ENCODE measurements around the gene ZC3HAV1L. TPM values are rescaled to one million over a fixed set of nuclear protein-coding genes. Genes with fewer than 3 reads are reported as not detected.
A peak's percentile ranks its signal among the peaks of the same experiment; 100 is the strongest.
"Not testable (repeated sequence)": the region's sequence is repeated elsewhere in the genome, so short reads cannot be mapped to it uniquely, and the experiment has no call there.

Gene ZC3HAV1L
- total RNA-seq, 6 experiments from 2014 or later = 0.93 to 3.7 (median 1.8) TPM

GRCh38 chr7:139079861-139080260 is 44.0 kb upstream of the ZC3HAV1L start:
- no peak overlapping the region for H3K27ac ChIP-seq
- WGBS (ENCODE audit: insufficient coverage, low coverage, low lambda C conversion rate, missing lambda C conversion rate) = 95% methylated on average over 9 of the region's 15 CpGs
- no peak overlapping the region for H3K4me3 ChIP-seq
- H3K36me3 ChIP-seq = peaks cover 0 to 51% (median 18%) of the 10 kb centered on the region in 4 donors
- intact Hi-C loops (cut with DNase I) = loop anchor here in 1 of 2 donors (10.0 kb wide), 1 partner anchor 65 kb away; no protein-coding TSS in a partner anchor
- peaks cover 0 to 47% (median 19%) of the 10 kb centered on the region in 4 donors for H3K4me1 ChIP-seq
- DNase-seq (no peak), ATAC-seq (no peak)
- TF ChIP-seq, protein P1, sequence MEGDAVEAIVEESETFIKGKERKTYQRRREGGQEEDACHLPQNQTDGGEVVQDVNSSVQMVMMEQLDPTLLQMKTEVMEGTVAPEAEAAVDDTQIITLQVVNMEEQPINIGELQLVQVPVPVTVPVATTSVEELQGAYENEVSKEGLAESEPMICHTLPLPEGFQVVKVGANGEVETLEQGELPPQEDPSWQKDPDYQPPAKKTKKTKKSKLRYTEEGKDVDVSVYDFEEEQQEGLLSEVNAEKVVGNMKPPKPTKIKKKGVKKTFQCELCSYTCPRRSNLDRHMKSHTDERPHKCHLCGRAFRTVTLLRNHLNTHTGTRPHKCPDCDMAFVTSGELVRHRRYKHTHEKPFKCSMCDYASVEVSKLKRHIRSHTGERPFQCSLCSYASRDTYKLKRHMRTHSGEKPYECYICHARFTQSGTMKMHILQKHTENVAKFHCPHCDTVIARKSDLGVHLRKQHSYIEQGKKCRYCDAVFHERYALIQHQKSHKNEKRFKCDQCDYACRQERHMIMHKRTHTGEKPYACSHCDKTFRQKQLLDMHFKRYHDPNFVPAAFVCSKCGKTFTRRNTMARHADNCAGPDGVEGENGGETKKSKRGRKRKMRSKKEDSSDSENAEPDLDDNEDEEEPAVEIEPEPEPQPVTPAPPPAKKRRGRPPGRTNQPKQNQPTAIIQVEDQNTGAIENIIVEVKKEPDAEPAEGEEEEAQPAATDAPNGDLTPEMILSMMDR (IDR thresholded peaks at IDR 0.05) = no peak
- no peak for TF ChIP-seq POLR2A (IDR thresholded peaks at IDR 0.05)
- H3K9me3 ChIP-seq = no peaks in the 10 kb centered on the region
- H3K27me3 ChIP-seq = no peaks in the 10 kb centered on the region

DNA sequence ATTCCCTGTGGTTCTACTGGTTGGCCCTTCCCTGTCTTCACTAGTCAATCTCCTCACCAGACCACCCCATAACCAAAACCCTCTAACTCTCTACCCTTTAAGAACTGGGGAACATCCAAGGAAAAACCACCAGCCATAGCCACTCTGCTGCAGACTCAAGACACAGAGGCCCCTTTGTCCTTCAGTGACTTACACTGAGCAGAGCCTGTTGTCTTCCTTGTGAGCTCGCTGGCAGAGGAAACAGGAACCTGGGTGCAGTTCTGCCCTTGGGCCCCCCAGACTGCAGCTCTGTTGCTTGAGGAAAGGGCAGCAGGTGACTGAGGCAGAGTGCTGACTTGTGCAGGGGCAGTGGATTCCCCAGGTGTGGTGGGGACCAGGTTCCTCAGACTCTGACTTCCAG is 43.1 kb upstream of the ZC3HAV1L start:
- TF ChIP-seq, protein P1 (IDR thresholded peaks at IDR 0.05) = no peak
- TF ChIP-seq POLR2A (IDR thresholded peaks at IDR 0.05) = no peak
- ATAC-seq (no peak), DNase-seq (no peak)
- peaks cover 0 to 44% (median 19%) of the 10 kb centered on the region in 4 donors for H3K36me3 ChIP-seq
- no peak overlapping the region for H3K4me3 ChIP-seq
- 33% methylated on average over 1 of the region's 1 CpG for WGBS (ENCODE audit: insufficient coverage, low coverage, low lambda C conversion rate, missing lambda C conversion rate)
- H3K4me1 ChIP-seq = peaks cover 0 to 51% (median 19%) of the 10 kb centered on the region in 4 donors
- intact Hi-C loops (cut with DNase I) = loop anchor here in 1 of 2 donors (10.0 kb wide), 1 partner anchor 64 kb away; no protein-coding TSS in a partner anchor
- no peaks in the 10 kb centered on the region for H3K9me3 ChIP-seq
- H3K27me3 ChIP-seq = no peaks in the 10 kb centered on the region
- H3K27ac ChIP-seq = no peak overlapping the region

DNA sequence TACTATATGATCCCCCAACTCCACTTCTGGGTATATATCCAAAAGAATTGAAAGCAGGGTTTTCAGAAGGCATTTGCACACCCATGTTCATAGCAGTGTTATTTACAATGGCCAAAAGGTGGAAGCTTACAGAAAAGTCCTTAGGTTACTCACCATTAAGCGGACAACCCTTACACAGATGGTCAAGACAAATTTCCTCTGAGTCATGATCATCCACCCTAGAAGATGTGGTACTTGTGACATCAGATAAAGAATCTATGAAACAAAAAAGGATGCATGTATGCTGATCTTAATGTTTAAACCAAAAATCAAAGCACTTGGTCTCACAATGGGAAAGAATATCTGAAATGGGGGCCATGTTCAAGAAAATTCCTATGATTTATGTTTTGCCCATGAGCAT is 42.6 kb upstream of the ZC3HAV1L start:
- DNase-seq (no peak), ATAC-seq (no peak)
- TF ChIP-seq POLR2A (IDR thresholded peaks at IDR 0.05) = no peak
- TF ChIP-seq, protein P1 (IDR thresholded peaks at IDR 0.05) = no peak
- intact Hi-C loops (cut with DNase I) = loop anchor here in 1 of 2 donors (10.0 kb wide), 1 partner anchor 64 kb away; no protein-coding TSS in a partner anchor
- Histone ChIP-seq H3K27me3 (no peaks in the 10 kb centered on the region), H3K27ac (no peak overlapping the region), H3K9me3 (no peaks in the 10 kb centered on the region), H3K4me1 (peaks cover 0 to 51% (median 19%) of the 10 kb centered on the region in 4 donors), H3K4me3 (no peak overlapping the region), H3K36me3 (peaks cover 3 to 44% (median 20%) of the 10 kb centered on the region in 4 donors)
- no CpG with 5 or more reads among the region's 1 CpG for WGBS (ENCODE audit: insufficient coverage, low coverage, low lambda C conversion rate, missing lambda C conversion rate)

DNA sequence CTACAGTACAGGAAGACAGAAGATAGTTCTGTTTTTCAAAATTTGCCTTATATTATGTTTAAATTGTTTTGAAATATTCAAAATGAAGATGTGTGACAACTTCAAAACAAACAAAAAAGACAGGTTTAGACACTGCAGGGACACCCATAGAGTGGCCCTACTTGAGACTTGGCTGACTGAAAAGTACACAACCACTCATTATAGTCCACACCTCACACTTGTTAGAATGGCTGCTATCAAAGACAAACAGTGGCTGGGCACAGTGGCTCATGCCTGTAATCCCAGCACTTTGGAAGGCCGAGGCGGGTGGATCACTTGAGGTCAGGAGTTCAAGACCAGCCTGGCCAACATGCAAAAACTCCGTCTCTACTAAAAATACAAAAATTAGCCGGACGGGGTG is 41.9 kb upstream of the ZC3HAV1L start:
- intact Hi-C loops (cut with DNase I) = loop anchor here in 1 of 2 donors (10.0 kb wide), 1 partner anchor 63 kb away; no protein-coding TSS in a partner anchor
- not testable (repeated sequence) for H3K27me3 ChIP-seq, DNase-seq, H3K27ac ChIP-seq, H3K9me3 ChIP-seq, H3K4me3 ChIP-seq, ATAC-seq
- 48% methylated on average over 5 of the region's 5 CpGs for WGBS (ENCODE audit: insufficient coverage, low coverage, low lambda C conversion rate, missing lambda C conversion rate)
- Histone ChIP-seq H3K4me1 (peaks cover 0 to 51% (median 17%) of the 10 kb centered on the region in 4 donors), H3K36me3 (peaks cover 6 to 44% (median 21%) of the 10 kb centered on the region in 4 donors)

- Histone ChIP-seq H3K27me3 (no peaks in the 10 kb centered on the region), H3K4me1 (peaks cover 0 to 35% (median 9%) of the 10 kb centered on the region in 4 donors), H3K9me3 (no peaks in the 10 kb centered on the region), H3K27ac (peak overlapping the region; percentile 8 to 51 (median 37)), H3K36me3 (peaks cover 6 to 56% (median 28%) of the 10 kb centered on the region in 4 donors), H3K4me3 (no peak overlapping the region)
- TF ChIP-seq, protein P1 (IDR thresholded peaks at IDR 0.05) = no peak
- no peak for TF ChIP-seq POLR2A (IDR thresholded peaks at IDR 0.05)
- intact Hi-C loops (cut with DNase I) = loop anchor here in 1 of 2 donors (10.0 kb wide), 1 partner anchor 61 kb away; no protein-coding TSS in a partner anchor
- ATAC-seq (peak; percentile 77 to 82 (median 80)), DNase-seq (no peak)
- 20% methylated on average over 9 of the region's 11 CpGs for WGBS (ENCODE audit: insufficient coverage, low coverage, low lambda C conversion rate, missing lambda C conversion rate)
Observed at GRCh38 chr7:139075871-139076686, 40.2 kb upstream of the ZC3HAV1L start.

Measured in right lobe of liver (tissue), 6 donors.